Measurements from ENCODE around the gene S1PR4. TPM values are rescaled to one million over a fixed set of nuclear protein-coding genes. Genes with fewer than 3 reads are reported as not detected.
"Not testable (repeated sequence)": the region's sequence is repeated elsewhere in the genome, so short reads cannot be mapped to it uniquely, and the experiment has no call there.

The S1PR4 gene
- total RNA-seq, 1 donor from 2014 or later = 4.9 TPM

- TF ChIP-seq CTCF (IDR thresholded peaks at IDR 0.05) = no peak
- no peaks in the 10 kb centered on the region for H3K4me1 ChIP-seq
- DNase-seq (ENCODE audit: low spot score in 2 of 2) = no peak
- no peaks in the 10 kb centered on the region for H3K27me3 ChIP-seq
- H3K36me3 ChIP-seq = peaks cover 19 to 51% of the 10 kb centered on the region in 2 donors
- H3K9me3 ChIP-seq = no peaks in the 10 kb centered on the region
- intact Hi-C loops (cut with DNase I) = no loop called here
- H3K27ac ChIP-seq = no peak overlapping the region
- no peak overlapping the region for H3K4me3 ChIP-seq
Measured at GRCh38 chr19:3198901-3199700, 20.5 kb downstream of the S1PR4 start.

- DNase-seq (ENCODE audit: low spot score in 2 of 2) = no peak
- no peaks in the 10 kb centered on the region for H3K9me3 ChIP-seq
- H3K4me3 ChIP-seq = no peak overlapping the region
- H3K27me3 ChIP-seq = no peaks in the 10 kb centered on the region
- TF ChIP-seq CTCF (IDR thresholded peaks at IDR 0.05) = no peak
- intact Hi-C loops (cut with DNase I) = no loop called here
- peaks cover 31 to 56% of the 10 kb centered on the region in 2 donors for H3K36me3 ChIP-seq
- no peak overlapping the region for H3K27ac ChIP-seq
- no peaks in the 10 kb centered on the region for H3K4me1 ChIP-seq
Measured at GRCh38 chr19:3201072-3201700, 22.6 kb downstream of the S1PR4 start.

- intact Hi-C loops (cut with DNase I) = no loop called here
- Histone ChIP-seq H3K36me3 (peaks cover 38 to 56% of the 10 kb centered on the region in 2 donors), H3K4me1 (no peaks in the 10 kb centered on the region), H3K27me3 (no peaks in the 10 kb centered on the region), H3K4me3 (no peak overlapping the region), H3K27ac (no peak overlapping the region), H3K9me3 (no peaks in the 10 kb centered on the region)
- no peak for DNase-seq (ENCODE audit: low spot score in 2 of 2)
- no peak for TF ChIP-seq CTCF (IDR thresholded peaks at IDR 0.05)
Measured at GRCh38 chr19:3201911-3202310, 23.3 kb downstream of the S1PR4 start.

GRCh38 chr19:3202346-3202745 lies 23.8 kb downstream of the S1PR4 start:
- Histone ChIP-seq H3K4me1 (no peaks in the 10 kb centered on the region), H3K27ac (no peak overlapping the region), H3K36me3 (peaks cover 43 to 58% of the 10 kb centered on the region in 2 donors), H3K9me3 (no peaks in the 10 kb centered on the region), H3K4me3 (no peak overlapping the region), H3K27me3 (no peaks in the 10 kb centered on the region)
- TF ChIP-seq CTCF (IDR thresholded peaks at IDR 0.05) = no peak
- no peak for DNase-seq (ENCODE audit: low spot score in 2 of 2)
- intact Hi-C loops (cut with DNase I) = no loop called here

- DNase-seq (ENCODE audit: low spot score in 2 of 2); H3K27me3 ChIP-seq; intact Hi-C loops (cut with DNase I); H3K27ac ChIP-seq; H3K4me1 ChIP-seq; H3K9me3 ChIP-seq; H3K4me3 ChIP-seq: not testable (repeated sequence)
- H3K36me3 ChIP-seq = peaks cover 46 to 63% of the 10 kb centered on the region in 2 donors
Measured at GRCh38 chr19:3202895-3203294, 24.3 kb downstream of the S1PR4 start.

Data from ascending aorta (tissue), 2 donors.